ENCODE results near the gene PELI1.

GRCh38 chr2:64137567-64137966, 6.7 kb downstream of the PELI1 start:
- TF ChIP-seq, protein P1, sequence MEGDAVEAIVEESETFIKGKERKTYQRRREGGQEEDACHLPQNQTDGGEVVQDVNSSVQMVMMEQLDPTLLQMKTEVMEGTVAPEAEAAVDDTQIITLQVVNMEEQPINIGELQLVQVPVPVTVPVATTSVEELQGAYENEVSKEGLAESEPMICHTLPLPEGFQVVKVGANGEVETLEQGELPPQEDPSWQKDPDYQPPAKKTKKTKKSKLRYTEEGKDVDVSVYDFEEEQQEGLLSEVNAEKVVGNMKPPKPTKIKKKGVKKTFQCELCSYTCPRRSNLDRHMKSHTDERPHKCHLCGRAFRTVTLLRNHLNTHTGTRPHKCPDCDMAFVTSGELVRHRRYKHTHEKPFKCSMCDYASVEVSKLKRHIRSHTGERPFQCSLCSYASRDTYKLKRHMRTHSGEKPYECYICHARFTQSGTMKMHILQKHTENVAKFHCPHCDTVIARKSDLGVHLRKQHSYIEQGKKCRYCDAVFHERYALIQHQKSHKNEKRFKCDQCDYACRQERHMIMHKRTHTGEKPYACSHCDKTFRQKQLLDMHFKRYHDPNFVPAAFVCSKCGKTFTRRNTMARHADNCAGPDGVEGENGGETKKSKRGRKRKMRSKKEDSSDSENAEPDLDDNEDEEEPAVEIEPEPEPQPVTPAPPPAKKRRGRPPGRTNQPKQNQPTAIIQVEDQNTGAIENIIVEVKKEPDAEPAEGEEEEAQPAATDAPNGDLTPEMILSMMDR (IDR thresholded peaks at IDR 0.05; ENCODE audit: control extremely low read depth in 1 of 3, insufficient read depth in 1 of 3, low read depth in 1 of 3, low read length in 3 of 3): no peak
- no peak for TF ChIP-seq ATF3 (IDR thresholded peaks at IDR 0.05; ENCODE audit: insufficient read depth, low read depth, low read length)
- no peak for TF ChIP-seq TEAD4 (IDR thresholded peaks at IDR 0.05; ENCODE audit: low read depth, low read length)
- no peak for TF ChIP-seq SIRT6 (IDR thresholded peaks at IDR 0.05; ENCODE audit: low read length)
- no peak for TF ChIP-seq JUN (IDR thresholded peaks at IDR 0.05; ENCODE audit: low read depth, low read length)
- TF ChIP-seq MAFK (IDR thresholded peaks at IDR 0.05; ENCODE audit: low read depth, low read length): no peak
- TF ChIP-seq HDAC2 (IDR thresholded peaks at IDR 0.05; ENCODE audit: borderline replicate concordance in 1 of 2, low read depth in 2 of 2, low read length in 2 of 2): no peak
- no peak for TF ChIP-seq POLR2A (IDR thresholded peaks at IDR 0.05; ENCODE audit: control extremely low read depth in 1 of 2, low read depth in 2 of 2, low read length in 2 of 2)
